ENCODE data around the gene PSMA3.
A peak's percentile ranks its signal among the peaks of the same experiment; 100 is the strongest.

PSMA3 gene

DNA sequence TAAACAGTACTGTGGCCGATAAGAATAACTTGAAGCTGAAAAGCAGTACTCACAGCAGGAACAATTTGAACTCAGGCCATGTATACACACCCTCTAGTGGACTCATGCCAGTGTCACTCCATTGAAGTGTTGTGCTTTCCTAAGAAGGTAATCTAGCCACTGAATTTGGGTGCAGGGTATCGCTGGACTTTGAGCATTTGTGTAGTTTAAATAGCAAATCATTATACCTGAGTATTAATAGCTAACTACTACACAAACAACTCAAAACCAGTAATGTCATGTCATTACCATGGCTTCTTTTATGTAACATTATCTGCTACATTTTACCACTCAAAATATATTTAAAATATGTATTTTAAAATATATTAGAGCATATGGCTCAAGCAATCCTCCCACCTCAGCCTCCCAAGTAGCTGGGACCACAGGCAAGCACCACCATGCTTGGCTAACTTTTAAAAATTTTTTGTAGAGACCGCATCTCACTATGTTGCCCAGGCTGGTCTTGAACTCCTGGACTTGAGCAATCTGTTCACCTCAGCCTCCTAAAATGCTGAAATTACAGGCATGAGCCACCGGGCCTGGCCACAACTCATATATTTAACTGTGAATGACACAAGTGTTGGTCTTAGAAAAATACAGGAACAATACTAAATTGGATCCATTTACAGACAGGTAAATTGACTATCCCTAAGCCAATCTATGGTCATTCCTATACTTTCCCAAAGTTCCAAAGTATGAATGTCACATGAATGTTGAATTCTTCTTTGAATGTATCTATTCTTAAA lies 28.1 kb downstream of the PSMA3 start:
- DNase-seq: no peak

DNA sequence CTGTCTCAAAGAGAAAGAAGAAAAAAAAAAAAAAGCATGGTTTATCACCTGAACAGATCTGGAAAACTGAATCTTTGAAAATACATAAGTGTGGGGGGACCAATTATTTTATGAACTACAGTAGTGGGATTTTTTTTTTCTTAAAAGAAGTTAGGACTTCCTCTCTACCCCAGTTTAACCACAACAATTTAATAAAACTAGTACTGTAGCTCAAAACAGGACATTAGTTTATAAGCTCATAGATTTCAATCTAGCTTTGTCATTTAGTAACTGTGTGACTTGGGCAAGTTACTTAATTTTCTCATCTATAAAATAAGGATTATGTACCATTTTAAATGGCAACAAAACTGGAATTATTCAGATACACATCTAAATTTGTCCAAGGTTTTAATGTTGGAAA lies 30.2 kb downstream of the PSMA3 start:
- no peak for DNase-seq

DNA sequence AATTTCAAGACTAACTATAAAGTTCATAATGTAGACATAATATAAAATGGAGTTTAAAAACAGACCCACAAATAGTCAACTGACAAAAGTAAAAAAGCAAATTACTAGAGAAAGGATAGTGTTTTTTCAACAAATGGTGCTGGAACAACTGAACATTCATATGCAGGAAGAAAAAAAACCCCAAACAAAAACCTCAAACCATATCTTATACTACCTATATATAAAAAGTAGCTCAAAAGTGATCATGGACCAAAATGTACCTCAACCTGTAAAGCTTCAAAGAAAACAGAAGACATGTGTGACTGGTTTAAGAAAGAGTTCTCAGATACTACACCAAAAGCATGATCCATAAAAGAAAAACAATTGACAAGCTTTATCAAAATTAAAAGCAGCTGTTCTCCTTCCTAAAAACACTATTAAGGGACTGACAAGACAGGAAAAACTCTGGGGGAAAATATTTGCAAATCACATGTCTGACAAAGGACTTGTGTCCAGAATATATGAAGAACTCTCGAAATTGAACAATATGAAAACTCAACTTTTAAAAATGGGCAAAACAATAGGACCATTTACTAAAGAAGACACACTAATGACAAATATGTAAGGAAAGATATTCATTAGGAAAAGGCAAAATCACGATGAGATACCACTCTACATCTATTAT lies 31.0 kb downstream of the PSMA3 start:
- no peak for DNase-seq

- no peak for DNase-seq
Measured at GRCh38 chr14:58276208-58276607, 31.6 kb downstream of the PSMA3 start.

GRCh38 chr14:58278177-58278576 lies 33.5 kb downstream of the PSMA3 start:
- DNase-seq: no peak

DNA sequence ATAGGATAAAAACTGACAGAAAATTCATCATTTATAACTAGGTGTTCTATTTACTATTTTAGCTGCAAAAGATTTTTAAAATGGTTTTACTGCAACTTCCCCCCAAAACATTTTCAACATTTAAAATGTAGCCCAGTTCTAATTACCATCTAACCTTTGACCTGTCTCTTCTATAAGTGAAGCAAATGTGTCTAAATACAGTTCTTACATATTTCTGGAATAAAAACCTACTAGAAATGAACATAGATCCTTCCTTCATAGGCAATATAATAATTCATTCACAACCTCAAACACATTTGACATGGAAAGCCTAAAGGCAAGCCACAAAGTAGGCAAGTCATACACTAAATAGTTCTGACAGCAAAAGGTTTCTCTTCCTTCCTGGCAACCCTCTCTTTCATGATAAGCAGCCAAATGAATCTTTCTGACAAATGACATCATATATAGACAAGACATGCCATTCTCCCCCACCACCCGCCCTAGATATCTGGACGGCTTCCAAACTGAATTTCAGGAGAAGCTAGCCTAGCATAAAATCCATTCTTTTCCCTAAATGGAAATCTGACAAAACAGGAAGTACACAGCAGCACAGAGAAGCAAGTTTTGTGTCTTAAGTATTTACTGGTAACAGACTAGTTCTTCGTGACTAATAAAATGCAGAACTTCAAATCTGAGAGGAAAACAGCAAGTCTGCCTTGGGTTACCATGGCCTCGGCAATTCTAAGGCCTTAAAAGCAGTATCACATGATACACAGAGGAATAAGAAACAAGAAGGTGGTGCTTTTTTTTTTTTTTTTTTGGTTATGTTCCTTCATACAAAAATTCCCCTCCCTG lies 36.5 kb downstream of the PSMA3 start:
- no peak for DNase-seq

DNA sequence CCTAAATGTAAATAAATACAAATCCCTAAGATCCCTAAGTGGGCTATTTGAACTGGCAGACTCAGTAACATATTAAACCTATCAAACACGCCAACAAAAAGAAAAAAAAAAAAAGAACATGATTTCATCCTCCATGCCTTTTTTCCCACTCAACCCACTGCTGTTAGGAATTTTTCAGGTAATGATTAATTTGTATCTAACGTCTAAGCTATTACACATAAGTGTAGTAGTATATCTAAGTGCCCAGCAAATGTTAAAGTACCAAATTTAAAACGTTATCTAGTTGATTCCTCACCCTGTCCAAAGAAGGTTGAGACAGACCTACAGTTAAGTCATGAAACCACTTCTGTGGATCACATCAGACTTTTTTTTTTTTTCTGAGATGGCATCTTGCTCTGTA lies 37.3 kb downstream of the PSMA3 start:
- no peak for DNase-seq

- DNase-seq: no peak
Measured at GRCh38 chr14:58282925-58283593, 38.4 kb downstream of the PSMA3 start.

DNA sequence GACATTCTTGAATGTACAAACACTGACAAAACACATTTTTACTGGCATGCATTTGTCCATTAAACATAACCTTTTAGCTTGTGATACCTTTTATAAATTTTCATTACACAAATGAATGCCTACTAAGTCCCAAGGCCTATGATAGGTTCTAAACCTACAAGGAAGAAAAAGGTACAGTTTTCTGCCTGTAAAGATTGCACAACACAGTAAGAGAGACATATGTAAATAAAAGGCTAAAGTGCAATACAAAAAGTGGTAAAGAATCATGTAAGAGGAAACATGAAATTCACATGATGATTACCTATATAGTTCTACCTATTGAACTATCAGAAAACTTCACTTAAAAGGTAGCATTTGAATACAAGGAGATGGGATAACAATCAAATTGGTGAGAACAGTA lies 39.1 kb downstream of the PSMA3 start:
- DNase-seq: no peak

DNA sequence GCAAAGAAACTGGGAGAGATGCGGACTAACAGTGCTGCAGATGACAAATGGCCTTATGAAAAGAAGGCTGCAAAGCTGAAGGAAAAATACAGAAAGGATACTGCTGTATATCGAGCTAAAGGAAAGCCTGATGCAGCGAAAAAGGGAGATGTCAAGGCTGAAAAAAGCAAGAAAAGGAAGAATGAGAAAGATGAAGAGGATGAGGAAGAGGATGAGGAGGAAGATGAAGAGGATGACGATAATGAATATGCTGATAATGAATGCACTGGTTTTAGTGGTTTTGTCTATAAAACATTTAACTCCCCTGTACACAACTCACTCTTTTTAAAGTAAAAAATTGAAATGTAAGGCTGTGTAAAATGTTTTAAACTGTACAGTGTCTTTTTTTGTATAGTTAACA lies 40.5 kb downstream of the PSMA3 start:
- no peak for DNase-seq

- DNase-seq: no peak
Measured at GRCh38 chr14:58287607-58288042, 43.0 kb downstream of the PSMA3 start.

DNA sequence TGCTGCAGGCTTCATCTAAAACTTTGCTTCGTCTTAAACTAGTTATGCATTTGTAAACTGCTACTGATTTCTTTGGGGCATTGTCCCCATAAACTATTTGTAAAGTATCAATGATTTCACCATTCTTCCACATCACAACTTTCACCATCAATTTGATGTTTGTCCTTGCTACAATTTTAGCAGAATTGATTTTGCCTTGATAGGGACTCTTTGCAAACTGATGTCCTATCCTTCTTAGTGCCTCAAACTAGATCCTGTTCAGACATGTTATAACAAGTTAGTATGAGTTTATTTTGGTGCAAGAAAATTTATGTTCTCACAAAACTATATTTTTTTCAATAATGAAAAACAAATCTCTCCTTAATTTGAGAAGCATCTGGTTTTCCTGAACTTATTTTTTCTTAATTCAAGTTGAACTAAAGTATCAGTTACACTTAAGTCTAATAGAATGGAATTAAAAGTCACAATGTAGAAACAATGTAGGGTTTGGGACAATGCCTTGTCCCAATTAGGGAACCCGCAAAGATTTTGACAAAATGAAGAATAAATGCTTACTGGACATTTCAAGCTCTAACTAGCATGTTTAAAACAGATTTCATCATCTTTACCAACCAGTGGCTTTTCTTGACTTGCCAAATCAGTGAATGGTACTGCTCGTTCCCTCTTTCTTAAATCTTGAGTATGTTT lies 43.6 kb downstream of the PSMA3 start:
- DNase-seq: no peak

- no peak for DNase-seq
Measured at GRCh38 chr14:58291646-58292045, 47.0 kb downstream of the PSMA3 start.

DNA sequence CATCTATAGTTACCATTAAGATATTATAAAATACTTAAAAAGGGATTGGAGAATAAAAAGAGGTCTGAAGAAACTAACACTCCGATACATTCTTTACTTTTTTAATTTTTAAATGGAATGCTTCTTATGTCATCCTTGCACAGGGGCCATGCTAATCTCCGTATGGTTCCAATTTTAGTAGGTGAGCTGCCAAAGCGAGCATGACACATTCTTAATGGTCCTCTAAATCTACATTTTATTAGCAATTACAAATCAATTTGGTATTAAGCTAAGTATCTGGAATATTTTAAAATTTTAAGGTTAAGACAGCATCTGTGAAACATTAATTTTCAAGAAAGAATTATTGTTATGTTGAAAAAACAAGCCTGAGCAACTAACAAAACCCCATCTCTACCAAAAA lies 47.5 kb downstream of the PSMA3 start:
- DNase-seq: no peak

DNA sequence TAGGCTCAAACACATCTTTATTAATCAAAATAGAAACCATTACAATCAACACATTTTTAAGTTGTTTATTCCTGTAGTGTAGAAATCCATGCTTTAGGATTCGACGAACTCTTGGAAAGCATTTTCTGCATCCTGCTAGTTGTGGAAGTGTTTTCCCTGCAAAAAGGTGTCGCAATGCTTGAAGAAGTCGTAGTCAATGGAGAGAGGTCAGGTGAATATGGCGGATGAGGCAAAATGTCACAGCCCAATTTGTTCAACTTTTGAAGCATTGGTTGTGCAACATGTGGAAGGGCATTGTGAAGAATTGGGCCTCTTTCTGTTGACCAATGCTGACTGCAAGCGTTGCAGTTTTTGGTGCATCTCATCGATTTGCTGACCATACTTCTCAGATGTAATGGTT lies 49.6 kb downstream of the PSMA3 start:
- DNase-seq: no peak

DNA sequence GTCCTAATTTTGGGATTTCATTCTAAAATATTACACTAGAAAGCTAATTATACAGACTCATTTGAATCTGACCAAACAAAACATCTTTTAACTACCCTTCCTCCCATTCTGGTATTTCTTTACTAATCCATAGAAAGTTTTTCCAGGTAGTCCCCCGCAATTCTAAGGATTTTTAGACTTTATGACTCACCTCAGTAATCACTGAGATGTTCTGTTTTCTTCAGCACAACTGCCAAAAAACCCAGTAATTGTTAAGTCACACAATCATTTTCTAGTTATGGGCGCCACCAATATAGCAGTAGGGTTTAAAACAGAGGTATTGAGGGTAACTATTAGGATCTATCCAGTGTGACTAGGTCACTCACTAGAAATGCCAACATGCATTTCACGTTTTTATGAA lies 52.1 kb downstream of the PSMA3 start:
- no peak for DNase-seq

- no peak for DNase-seq
Measured at GRCh38 chr14:58297412-58297761, 52.7 kb downstream of the PSMA3 start.

DNA sequence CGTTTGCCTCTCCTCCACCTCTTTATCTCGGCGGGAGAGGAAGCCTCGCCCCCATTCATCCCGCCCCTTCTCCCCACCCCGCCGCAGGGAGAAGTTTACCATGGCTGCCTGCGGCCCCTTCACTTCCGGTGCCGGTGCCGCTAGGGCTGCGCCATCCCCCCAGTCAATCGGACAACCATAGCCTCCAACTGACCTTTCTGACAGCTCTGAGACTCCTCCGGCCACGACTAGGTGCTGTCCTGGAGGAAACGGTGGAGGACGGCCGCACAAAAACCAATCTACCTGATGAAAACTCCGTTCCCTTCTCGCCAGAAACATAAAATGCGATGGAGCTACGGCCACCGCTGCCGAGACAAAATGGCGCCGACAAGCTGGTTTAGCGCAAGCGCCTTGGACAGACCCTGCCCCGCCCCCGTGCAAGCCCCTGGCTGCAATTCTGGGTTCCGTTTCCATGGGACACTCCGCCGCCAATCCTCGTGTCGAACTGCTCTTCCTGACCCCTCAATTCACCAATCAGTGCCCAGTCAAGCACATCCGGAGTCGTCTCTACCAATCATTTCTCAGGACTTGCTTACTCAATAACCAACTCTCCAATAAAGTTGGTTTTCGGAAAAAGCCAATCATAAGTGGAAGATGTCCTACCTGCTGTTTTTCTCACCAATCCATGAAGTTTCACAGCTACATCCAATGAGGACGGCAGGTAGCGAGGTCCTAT lies 53.3 kb downstream of the PSMA3 start:
- peak; percentile 97 for DNase-seq

DNA sequence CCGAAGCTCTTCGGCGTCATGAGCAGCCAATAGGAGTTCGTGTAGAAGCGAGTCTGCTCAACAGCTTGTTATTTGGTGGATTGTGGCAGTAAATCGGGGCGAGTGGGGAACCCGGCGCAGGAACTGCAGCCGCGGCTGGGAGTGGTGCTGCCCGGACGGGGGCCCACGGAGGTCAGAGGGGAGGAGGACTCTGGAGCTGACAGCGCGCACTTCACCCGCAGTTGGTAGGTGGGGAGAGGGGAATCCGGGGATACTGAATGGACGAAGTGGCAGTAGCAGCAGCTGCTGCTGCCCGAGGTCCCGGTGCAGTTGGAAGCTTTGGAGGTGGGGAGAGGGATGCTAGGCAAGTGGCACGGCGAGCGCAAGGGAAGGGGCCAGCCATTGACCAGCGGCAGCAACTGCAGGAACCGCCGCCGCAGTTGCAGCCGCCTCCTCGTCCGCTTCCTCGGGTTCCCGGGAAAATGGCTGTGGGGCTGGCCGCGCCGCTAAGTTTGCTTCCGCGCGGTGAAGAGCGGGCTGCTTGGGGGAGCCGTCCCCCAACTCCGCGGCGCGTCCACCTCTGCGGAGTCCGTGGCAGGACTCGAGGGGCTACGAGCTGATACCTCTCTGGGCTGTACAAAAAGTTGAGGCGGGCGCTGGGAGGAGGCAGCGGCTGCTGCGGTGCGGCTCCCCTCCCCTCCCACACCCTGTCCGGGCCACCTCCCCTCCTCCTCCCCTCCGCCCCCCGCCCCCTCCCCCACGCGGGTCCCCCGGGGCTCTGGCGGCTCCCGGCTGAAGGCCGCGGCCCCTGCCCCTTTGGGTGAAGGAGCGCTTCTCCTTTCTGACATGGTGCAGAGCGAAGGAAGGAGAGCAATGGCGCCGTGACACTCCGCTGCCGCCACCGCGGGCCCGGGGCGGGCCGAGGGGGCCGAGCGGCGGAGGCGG lies 54.1 kb downstream of the PSMA3 start, which contains the start of gene ARID4A:
TSS of gene ARID4A (plus strand) at position 79 of the 924 bp plus-strand sequence. CDS start 1,300 bp downstream, outside the sequence.
- DNase-seq: peak; percentile 16

All from activated CD4-positive, alpha-beta T cell treated with anti-CD3 and anti-CD28 coated beads for 1 hour (primary cell).